ENCODE measurements around the gene LYST. TPM values are rescaled to one million over a fixed set of nuclear protein-coding genes. Genes with fewer than 3 reads are reported as not detected.

The LYST gene
- total RNA-seq, 4 donors from 2014 or later, result 46.8 to 68.4 (median 47.8) TPM

- H3K27ac ChIP-seq, result peak overlapping the region; percentile 54 to 85 (median 69)
- no peaks in the 10 kb centered on the region for H3K36me3 ChIP-seq
- DNase-seq, result peak; percentile 52 to 55
- peaks cover 18 to 29% of the 10 kb centered on the region in 2 donors for H3K4me1 ChIP-seq
- no peaks in the 10 kb centered on the region for H3K27me3 ChIP-seq
- intact Hi-C loops (cut with DNase I), result no loop called here
- no peak overlapping the region for H3K4me3 ChIP-seq (replicated peaks in 1 of 3)
- WGBS, 2 donors, result 59 to 60% methylated on average over 6 of the region's 6 CpGs
- no peaks in the 10 kb centered on the region for H3K9me3 ChIP-seq
- TF ChIP-seq CTCF (IDR thresholded peaks at IDR 0.05) (no peak), POLR2A (IDR thresholded peaks at IDR 0.05) (no peak)
Observed at GRCh38 chr1:235834620-235835019, 32.1 kb downstream of the LYST start.

DNA sequence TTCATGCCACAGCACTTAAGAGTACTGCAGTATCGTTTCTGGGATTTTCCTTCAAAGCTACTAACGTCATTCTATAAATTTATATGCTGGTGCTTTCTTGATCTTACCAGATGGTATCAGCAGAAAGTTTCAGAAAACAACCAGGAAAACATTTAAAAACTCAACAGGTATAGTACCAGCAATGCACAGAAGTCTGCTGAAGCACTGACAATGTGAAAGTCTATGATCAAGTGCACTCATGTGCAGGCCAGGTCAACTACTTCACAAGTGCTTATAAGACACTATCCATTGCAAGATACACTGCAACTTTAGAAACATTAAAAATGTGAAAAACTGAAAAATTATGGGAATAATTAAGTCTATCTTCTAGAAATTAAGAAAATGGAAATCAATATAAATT is 34.7 kb downstream of the LYST start:
- no peak for TF ChIP-seq CTCF (IDR thresholded peaks at IDR 0.05)
- no peak for TF ChIP-seq POLR2A (IDR thresholded peaks at IDR 0.05)
- Histone ChIP-seq H3K4me3 (replicated peaks in 1 of 3) (no peak overlapping the region), H3K4me1 (peaks cover 23 to 33% of the 10 kb centered on the region in 2 donors), H3K36me3 (no peaks in the 10 kb centered on the region), H3K27me3 (no peaks in the 10 kb centered on the region), H3K9me3 (no peaks in the 10 kb centered on the region), H3K27ac (no peak overlapping the region)
- peak; percentile 24 to 35 for DNase-seq
- WGBS, 2 donors, result 66 to 74% methylated on average over 2 of the region's 2 CpGs
- intact Hi-C loops (cut with DNase I), result no loop called here

- H3K27ac ChIP-seq, result no peak overlapping the region
- intact Hi-C loops (cut with DNase I), result no loop called here
- H3K4me3 ChIP-seq (replicated peaks in 1 of 3), result no peak overlapping the region
- no peaks in the 10 kb centered on the region for H3K36me3 ChIP-seq
- H3K9me3 ChIP-seq, result no peaks in the 10 kb centered on the region
- DNase-seq, result peak; percentile 25 to 41
- TF ChIP-seq POLR2A (IDR thresholded peaks at IDR 0.05) (no peak), CTCF (IDR thresholded peaks at IDR 0.05) (no peak)
- H3K4me1 ChIP-seq, result peaks cover 23 to 33% of the 10 kb centered on the region in 2 donors
- WGBS, 2 donors, result 74 to 75% methylated on average over 5 of the region's 5 CpGs
- H3K27me3 ChIP-seq, result no peaks in the 10 kb centered on the region
Observed at GRCh38 chr1:235831148-235831547, 35.6 kb downstream of the LYST start.

DNA sequence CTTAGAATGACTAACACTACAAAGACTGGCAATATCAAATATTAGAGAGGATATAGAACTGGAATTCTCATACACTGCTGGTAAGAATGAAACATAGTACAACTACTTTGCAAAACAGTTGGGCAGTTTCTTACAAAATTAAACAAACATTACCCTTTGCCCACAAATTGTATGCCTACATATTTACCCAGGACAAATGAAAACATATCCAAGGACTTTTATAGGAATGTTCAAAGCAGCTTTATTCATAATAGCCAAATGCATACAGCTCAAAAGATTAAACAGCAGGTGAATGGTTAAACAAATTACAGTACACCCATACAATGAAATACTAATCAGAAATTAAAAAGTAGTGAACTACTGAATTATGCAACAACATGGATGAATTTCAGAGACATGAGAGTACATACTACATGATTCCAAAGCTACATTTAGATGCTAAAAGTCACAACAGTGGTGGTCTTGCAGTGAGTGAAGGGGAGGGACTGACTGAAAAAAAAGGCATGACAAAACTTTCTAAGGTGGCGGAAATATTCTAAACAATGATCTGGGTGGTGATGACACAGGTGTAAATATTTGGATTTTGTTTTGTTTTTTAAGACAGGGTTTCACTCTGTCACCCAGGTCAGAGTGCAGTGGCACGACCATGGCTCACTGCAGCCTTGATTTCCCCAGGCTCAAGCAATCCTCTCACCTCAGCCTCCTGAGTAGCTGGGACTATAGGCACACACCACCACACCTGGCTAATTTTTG is 40.4 kb downstream of the LYST start:
- no peak for TF ChIP-seq CTCF (IDR thresholded peaks at IDR 0.05)
- TF ChIP-seq POLR2A (IDR thresholded peaks at IDR 0.05), result no peak
- intact Hi-C loops (cut with DNase I), result no loop called here
- Histone ChIP-seq H3K36me3 (no peaks in the 10 kb centered on the region), H3K27ac (no peak overlapping the region), H3K4me3 (replicated peaks in 1 of 3) (no peak overlapping the region), H3K9me3 (no peaks in the 10 kb centered on the region), H3K27me3 (no peaks in the 10 kb centered on the region), H3K4me1 (peaks cover 5 to 6% of the 10 kb centered on the region in 2 donors)
- no peak for DNase-seq
- 97 to 100% methylated on average over 2 of the region's 2 CpGs for WGBS, 2 donors

- Histone ChIP-seq H3K27me3 (no peaks in the 10 kb centered on the region), H3K27ac (no peak overlapping the region), H3K4me3 (replicated peaks in 1 of 3) (no peak overlapping the region), H3K9me3 (no peaks in the 10 kb centered on the region), H3K36me3 (no peaks in the 10 kb centered on the region), H3K4me1 (peaks cover 5 to 6% of the 10 kb centered on the region in 2 donors)
- TF ChIP-seq POLR2A (IDR thresholded peaks at IDR 0.05), result no peak
- no peak for TF ChIP-seq CTCF (IDR thresholded peaks at IDR 0.05)
- intact Hi-C loops (cut with DNase I), result no loop called here
- no peak for DNase-seq
- 93 to 98% methylated on average over 1 of the region's 1 CpG for WGBS, 2 donors
Observed at GRCh38 chr1:235825229-235825628, 41.5 kb downstream of the LYST start.
